K562 (cell line): Measurements from ENCODE around the gene TMEM139. TPM values are rescaled to one million over a fixed set of nuclear protein-coding genes. Genes with fewer than 3 reads are reported as not detected.
A peak's percentile ranks its signal among the peaks of the same experiment; 100 is the strongest.

Experiments used
- ARNT ChIP-seq, 2 experiments: fragments of 450-650 bp; IDR thresholded peaks; 2 replicates each; pipeline ENCODE4 v1.6.1; 2016; ENCODE audit warnings: mild to moderate bottlenecking in 1 of 2
- CBX8 ChIP-seq: fragments of 200-600 bp; sonication (generic); IDR thresholded peaks from 2 replicates; pipeline ENCODE4 v1.6.1; 2012; ENCODE audit warnings: borderline replicate concordance, mixed run types, low read depth, mild to moderate bottlenecking, moderate library complexity, mixed read lengths, low read length, control low read depth, inconsistent platforms; ENCODE audit not compliant: poor library complexity, severe bottlenecking; ENCODE audit errors: extremely low read depth
- CTCF ChIP-seq, 3 experiments: IDR thresholded peaks in 2 of 3; conservative IDR thresholded peaks in 1 of 3; 2 replicates each; pipeline ENCODE4 v1.5.1; 2011 to 2012; ENCODE audit warnings: low read length in 3 of 3, mild to moderate bottlenecking in 3 of 3, control low read depth in 2 of 3, improper control_type of control experiment in 1 of 3, inconsistent platforms in 1 of 3, low read depth in 1 of 3, mixed read lengths in 1 of 3, moderate library complexity in 1 of 3; ENCODE audit not compliant: insufficient read depth in 2 of 3
- FOS ChIP-seq: IDR thresholded peaks from 3 replicates; pipeline ENCODE4 v1.6.1; 2011; ENCODE audit not compliant: insufficient read length; ENCODE audit errors: extremely low read depth
- KAT7 ChIP-seq: sonication (generic); formaldehyde crosslinking; IDR thresholded peaks from 2 replicates; pipeline ENCODE4 v1.8.0; 2022; ENCODE audit warnings: missing genetic modification reagents, mild to moderate bottlenecking, borderline replicate concordance
- PCBP1 ChIP-seq: fragments of 200-400 bp; formaldehyde crosslinking; IDR thresholded peaks from 2 replicates; pipeline ENCODE4 v1.6.1; 2018; ENCODE audit warnings: mild to moderate bottlenecking, low read depth, low read length; ENCODE audit not compliant: poor library complexity, severe bottlenecking
- PRPF4 ChIP-seq: fragments of 200-400 bp; formaldehyde crosslinking; IDR thresholded peaks from one replicate; pipeline ENCODE4 v1.6.1; 2017; ENCODE audit warnings: low read length, low read depth, mild to moderate bottlenecking; ENCODE audit not compliant: insufficient read depth, poor library complexity, severe bottlenecking
- SAP30 ChIP-seq: fragments of 200-600 bp; sonication (generic); IDR thresholded peaks from 2 replicates; pipeline ENCODE4 v1.6.1; 2012; ENCODE audit warnings: borderline replicate concordance, low read depth, mild to moderate bottlenecking, moderate library complexity, low read length, control low read depth, inconsistent platforms; ENCODE audit not compliant: insufficient read depth, poor library complexity, severe bottlenecking
- TBL1XR1 ChIP-seq, 2 experiments: IDR thresholded peaks; 2 replicates each; pipeline ENCODE4 v1.6.1; 2012; ENCODE audit warnings: improper control_type of control experiment in 2 of 2, low read length in 2 of 2, mild to moderate bottlenecking in 1 of 2
- TEAD1 ChIP-seq, 2 experiments: fragments of 450-650 bp in 1 of 2; sonication (generic) in 1 of 2; formaldehyde crosslinking; IDR thresholded peaks; 2 replicates each; pipeline versions ENCODE4 v1.4.0 to v1.8.0; 2020 to 2022; ENCODE audit warnings: mild to moderate bottlenecking in 2 of 2, missing genetic modification reagents in 1 of 2
- ZBTB40 ChIP-seq, 2 experiments: fragments of 450-650 bp in 1 of 2; sonication (generic) in 1 of 2; formaldehyde crosslinking in 1 of 2; IDR thresholded peaks; 2 replicates each; pipeline versions ENCODE4 v1.7.1 to v1.9.0; 2016 to 2022; ENCODE audit warnings: inconsistent platforms in 1 of 2, mild to moderate bottlenecking in 1 of 2, missing genetic modification reagents in 1 of 2
- ZNF133 ChIP-seq: fragments of 250-450 bp; sonication (Bioruptor Pico); IDR thresholded peaks from 2 replicates; pipeline ENCODE4 v1.4.0; 2020; ENCODE audit warnings: mild to moderate bottlenecking
- ZNF785 ChIP-seq: fragments of 250-450 bp; sonication (Bioruptor Pico); IDR thresholded peaks from 2 replicates; pipeline ENCODE4 v1.4.0; 2020; ENCODE audit warnings: mild to moderate bottlenecking
- polyA plus RNA-seq, 8 experiments: library from polyadenylated mRNA; depleted of rRNA in 4 of 8; stranded (reverse) in 5 of 8; unstranded in 3 of 8; fragments of >200 nt; fragmentation: Nextera tagmentation in 2 of 8; fragmentation: Illumina TruSeq in 1 of 8; extraction: Ambion mirVana in 2 of 8; extraction: Trizol in 1 of 8; gene quantifications; 2 replicates each; pipeline versions ENCODE4 v1.2.1 to v1.2.3, GENCODE V29; 2011 to 2014; ENCODE audit warnings: inconsistent platforms in 1 of 8, missing spikeins in 1 of 8
- total RNA-seq, 7 experiments: library from RNA; depleted of rRNA in 6 of 7; stranded (reverse); fragments of >200 nt in 6 of 7; fragmentation: Illumina TruSeq in 2 of 7; extraction: Trizol in 2 of 7; gene quantifications; 2 replicates each; pipeline versions ENCODE4 v1.2.1 to v1.2.3, GENCODE V29; 2011 to 2021; ENCODE audit warnings: low replicate concordance in 1 of 7

The TMEM139 gene
- total and polyA plus RNA-seq, 9 of the 15 experiments (the other 6 are each of a cell fraction or from before 2014, with no cell fraction given) = 0.27 to 1.8 (median 0.79) TPM

- peak; percentile 64 for TF ChIP-seq PCBP1
- TF ChIP-seq ZNF133 (CRISPR knock-in tag) = peak; percentile 84
- TF ChIP-seq CBX8 = no peak
- 0 out of 4 replicates have a peak, but pooled peaks of 1 of the 2 experiments have one; percentile 33 for TF ChIP-seq TBL1XR1 (IDR thresholded peaks at IDR 0.05; ENCODE audit: low read length in 2 of 2)
- peak; percentile 54 to 58 (median 55); a peak in 5 of 6 replicates for TF ChIP-seq CTCF (IDR thresholded peaks at IDR 0.05 in 2 of 3, conservative IDR thresholded peaks at IDR 0.05 in 1 of 3; ENCODE audit: insufficient read depth in 2 of 3, low read depth in 1 of 3, low read length in 3 of 3)
- peak; percentile 75 for TF ChIP-seq KAT7 (CRISPR knock-in tag)
- peak; percentile 45 to 92; a peak in 3 of 4 replicates for TF ChIP-seq TEAD1 (CRISPR knock-in tag; IDR thresholded peaks at IDR 0.05)
- TF ChIP-seq ARNT (IDR thresholded peaks at IDR 0.05) = peak in 1 of 2 experiments; percentile 94; a peak in 2 of 4 replicates
- peak; percentile 47 for TF ChIP-seq SAP30
- peak; percentile 2 for TF ChIP-seq FOS
- TF ChIP-seq PRPF4 = peak; percentile 74
- TF ChIP-seq ZNF785 = no peak
- peak; percentile 46; the same call in 1 of the 2 replicates for TF ChIP-seq ZBTB40 (IDR thresholded peaks at IDR 0.05)
- 0 out of 2 replicates have a peak, but pooled peaks have one; percentile 39 for TF ChIP-seq ZBTB40 (CRISPR knock-in tag; IDR thresholded peaks at IDR 0.05)
These were observed 3.4 kb downstream of the TMEM139 start, which contains the start of gene CASP2 (continued) for GRCh38 chr7:143287935-143288826.
